Pons (tissue), 1 donor: Measurements from ENCODE around the gene CCDC170.

ENCODE experiments used
- DNase-seq: peaks from one replicate; pipeline ENCODE4 v3.0.0-alpha.2; 2016; ENCODE audit warnings: low spot score

The CCDC170 gene

GRCh38 chr6:151546941-151547659 lies 53.3 kb downstream of the CCDC170 start:
- no peak for DNase-seq

- no peak for DNase-seq
Observed at GRCh38 chr6:151548201-151548600, 54.4 kb downstream of the CCDC170 start.

GRCh38 chr6:151549790-151550189 lies 56.0 kb downstream of the CCDC170 start:
- no peak for DNase-seq

GRCh38 chr6:151550618-151551017 lies 56.8 kb downstream of the CCDC170 start:
- DNase-seq = no peak

GRCh38 chr6:151551223-151551857 lies 57.5 kb downstream of the CCDC170 start:
- no peak for DNase-seq

- DNase-seq = no peak
Observed at GRCh38 chr6:151553416-151554165, 59.8 kb downstream of the CCDC170 start.

- DNase-seq = no peak
Observed at GRCh38 chr6:151561238-151561637, 67.4 kb downstream of the CCDC170 start.

- no peak for DNase-seq
Observed at GRCh38 chr6:151564654-151565053, 70.8 kb downstream of the CCDC170 start.

- DNase-seq = no peak
Observed at GRCh38 chr6:151565940-151566339, 72.1 kb downstream of the CCDC170 start.

- no peak for DNase-seq
Observed at GRCh38 chr6:151566557-151566956, 72.7 kb downstream of the CCDC170 start.

- no peak for DNase-seq
Observed at GRCh38 chr6:151576633-151577032, 82.8 kb downstream of the CCDC170 start.

GRCh38 chr6:151577257-151577656 lies 83.4 kb downstream of the CCDC170 start:
- DNase-seq = no peak

GRCh38 chr6:151585741-151586140 lies 91.9 kb downstream of the CCDC170 start:
- peak; percentile 12 for DNase-seq

GRCh38 chr6:151589667-151590066 lies 95.8 kb downstream of the CCDC170 start:
- no peak for DNase-seq

GRCh38 chr6:151590742-151591141 lies 96.9 kb downstream of the CCDC170 start:
- DNase-seq = no peak

- DNase-seq = no peak
Observed at GRCh38 chr6:151592449-151593159, 98.8 kb downstream of the CCDC170 start.

GRCh38 chr6:151609146-151609902 lies 115.5 kb downstream of the CCDC170 start:
- no peak for DNase-seq

- no peak for DNase-seq
Observed at GRCh38 chr6:151610326-151610725, 116.5 kb downstream of the CCDC170 start.

GRCh38 chr6:151614630-151615029 lies 120.8 kb downstream of the CCDC170 start:
- DNase-seq = no peak

- DNase-seq = no peak
Observed at GRCh38 chr6:151616091-151616513, 122.3 kb downstream of the CCDC170 start.

- no peak for DNase-seq
Observed at GRCh38 chr6:151616600-151616999, 122.8 kb downstream of the CCDC170 start.

GRCh38 chr6:151617539-151617938 lies 123.7 kb downstream of the CCDC170 start:
- no peak for DNase-seq
